WERI-Rb-1 (cell line): Measurements from ENCODE around the gene DLGAP4.

Experiments used
- DNase-seq: peaks from one replicate; pipeline ENCODE4 v3.0.0-alpha.2; 2020
- H3K27ac ChIP-seq: fragments of 250-450 bp; sonication (Bioruptor Pico); 2 replicates; pipeline ENCODE4 v1.5.1; 2020; ENCODE audit warnings: mild to moderate bottlenecking, moderate library complexity
- H3K27me3 ChIP-seq: fragments of 250-450 bp; sonication (Bioruptor Pico); 2 replicates; pipeline ENCODE4 v1.5.1; 2021; ENCODE audit warnings: mild to moderate bottlenecking, low read depth, moderate library complexity; ENCODE audit not compliant: insufficient read depth, severe bottlenecking
- H3K36me3 ChIP-seq: fragments of 250-450 bp; sonication (Bioruptor Pico); 2 replicates; pipeline ENCODE4 v1.5.1; 2020; ENCODE audit warnings: mild to moderate bottlenecking, moderate library complexity
- H3K4me3 ChIP-seq: 2 replicates; pipeline ENCODE4 v1.5.1; 2011; ENCODE audit warnings: low read depth, mild to moderate bottlenecking, control low read depth, low read length
- H3K9me3 ChIP-seq: fragments of 250-450 bp; sonication (Bioruptor Pico); 2 replicates; pipeline ENCODE4 v1.5.1; 2021; ENCODE audit warnings: mild to moderate bottlenecking, moderate library complexity; ENCODE audit not compliant: severe bottlenecking
- TF ChIP-seq, protein P1 (sequence below): IDR thresholded peaks from 2 replicates; pipeline ENCODE4 v1.5.1; 2011; ENCODE audit warnings: low read depth, mild to moderate bottlenecking, control low read depth, inconsistent platforms, low read length

DLGAP4 gene

DNA sequence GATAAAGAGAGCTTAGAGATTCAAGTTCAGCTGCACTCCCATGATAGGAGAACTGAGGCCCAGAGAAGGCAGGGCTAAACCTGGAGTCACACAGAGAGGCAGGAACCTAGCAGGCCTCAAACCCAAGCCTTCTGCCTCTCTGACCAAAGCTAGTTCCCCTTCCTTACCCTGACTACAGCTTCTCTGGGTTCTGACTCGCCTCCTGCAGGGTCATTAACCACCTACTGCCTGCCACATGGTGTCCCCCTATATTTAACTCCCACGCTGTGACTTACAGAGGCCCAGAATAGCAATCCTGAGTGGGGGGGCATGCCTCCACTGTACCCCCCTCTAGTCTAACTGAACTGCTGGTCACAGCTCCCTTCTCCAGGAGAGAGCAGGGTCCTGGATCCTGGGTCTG lies 84.1 kb downstream of the DLGAP4 start:
- Histone ChIP-seq H3K27ac (no peak overlapping the region), H3K4me3 (no peak overlapping the region), H3K36me3 (no peaks in the 10 kb centered on the region), H3K27me3 (no peaks in the 10 kb centered on the region), H3K9me3 (no peaks in the 10 kb centered on the region)
- no peak for DNase-seq
- TF ChIP-seq, protein P1, sequence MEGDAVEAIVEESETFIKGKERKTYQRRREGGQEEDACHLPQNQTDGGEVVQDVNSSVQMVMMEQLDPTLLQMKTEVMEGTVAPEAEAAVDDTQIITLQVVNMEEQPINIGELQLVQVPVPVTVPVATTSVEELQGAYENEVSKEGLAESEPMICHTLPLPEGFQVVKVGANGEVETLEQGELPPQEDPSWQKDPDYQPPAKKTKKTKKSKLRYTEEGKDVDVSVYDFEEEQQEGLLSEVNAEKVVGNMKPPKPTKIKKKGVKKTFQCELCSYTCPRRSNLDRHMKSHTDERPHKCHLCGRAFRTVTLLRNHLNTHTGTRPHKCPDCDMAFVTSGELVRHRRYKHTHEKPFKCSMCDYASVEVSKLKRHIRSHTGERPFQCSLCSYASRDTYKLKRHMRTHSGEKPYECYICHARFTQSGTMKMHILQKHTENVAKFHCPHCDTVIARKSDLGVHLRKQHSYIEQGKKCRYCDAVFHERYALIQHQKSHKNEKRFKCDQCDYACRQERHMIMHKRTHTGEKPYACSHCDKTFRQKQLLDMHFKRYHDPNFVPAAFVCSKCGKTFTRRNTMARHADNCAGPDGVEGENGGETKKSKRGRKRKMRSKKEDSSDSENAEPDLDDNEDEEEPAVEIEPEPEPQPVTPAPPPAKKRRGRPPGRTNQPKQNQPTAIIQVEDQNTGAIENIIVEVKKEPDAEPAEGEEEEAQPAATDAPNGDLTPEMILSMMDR, result no peak

DNA sequence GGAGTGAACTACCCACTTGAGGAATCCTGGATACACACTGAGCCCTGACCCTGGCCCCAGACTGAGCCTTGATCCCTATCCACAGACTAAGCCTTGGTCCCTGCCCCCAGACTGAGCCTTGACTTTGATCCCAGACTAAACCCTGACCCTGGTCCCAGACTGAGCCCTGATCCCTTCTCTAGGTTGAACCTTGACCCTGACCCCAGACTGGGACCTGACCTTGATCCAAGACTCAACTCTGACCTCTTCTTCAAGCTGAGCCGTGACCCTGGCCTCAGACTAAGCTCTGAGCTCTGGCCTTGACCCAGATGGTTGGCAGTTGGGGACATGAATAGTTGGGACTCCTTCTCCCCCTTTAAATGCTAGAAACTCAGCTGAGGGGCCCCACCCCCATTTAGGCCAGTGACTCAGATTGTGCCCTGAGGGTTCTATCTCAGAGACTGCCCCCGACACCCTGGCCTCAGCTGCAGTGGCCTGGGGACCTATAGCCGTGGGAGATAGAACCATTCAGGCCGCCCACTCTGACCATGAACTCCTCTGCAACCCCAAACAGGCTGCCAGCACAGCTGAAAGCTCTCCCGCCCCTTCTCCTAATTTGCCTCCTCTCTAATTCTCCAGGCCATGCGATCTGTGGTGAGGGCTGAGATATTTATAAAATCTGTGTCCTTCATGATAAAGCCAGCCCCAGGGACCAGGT lies 84.7 kb downstream of the DLGAP4 start:
- no peak overlapping the region for H3K4me3 ChIP-seq
- no peak overlapping the region for H3K27ac ChIP-seq
- H3K27me3 ChIP-seq, result no peaks in the 10 kb centered on the region
- H3K9me3 ChIP-seq, result no peaks in the 10 kb centered on the region
- TF ChIP-seq, protein P1, result no peak
- no peaks in the 10 kb centered on the region for H3K36me3 ChIP-seq
- DNase-seq, result no peak

DNA sequence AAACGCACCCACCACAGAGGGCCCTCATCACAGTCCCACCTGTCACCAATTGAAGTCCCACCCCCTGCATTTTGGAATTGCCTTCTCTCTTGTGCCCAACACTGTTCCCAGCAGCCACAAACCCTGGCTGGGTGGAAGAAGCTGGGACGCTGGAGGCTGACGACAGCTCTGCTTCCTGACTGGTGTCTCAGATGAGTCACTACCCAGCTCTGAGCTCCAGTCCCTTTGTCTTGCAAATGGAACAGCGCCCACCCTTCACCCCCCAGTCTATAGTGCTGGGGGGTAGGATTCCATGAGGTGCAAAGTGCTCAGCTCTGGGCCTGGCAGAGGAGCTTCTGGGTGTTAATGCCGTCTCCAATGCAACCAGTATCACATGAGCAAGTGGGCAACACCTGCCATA lies 85.3 kb downstream of the DLGAP4 start:
- H3K9me3 ChIP-seq, result no peaks in the 10 kb centered on the region
- no peak overlapping the region for H3K4me3 ChIP-seq
- no peaks in the 10 kb centered on the region for H3K27me3 ChIP-seq
- no peaks in the 10 kb centered on the region for H3K36me3 ChIP-seq
- TF ChIP-seq, protein P1, result no peak
- no peak for DNase-seq
- H3K27ac ChIP-seq, result no peak overlapping the region

DNA sequence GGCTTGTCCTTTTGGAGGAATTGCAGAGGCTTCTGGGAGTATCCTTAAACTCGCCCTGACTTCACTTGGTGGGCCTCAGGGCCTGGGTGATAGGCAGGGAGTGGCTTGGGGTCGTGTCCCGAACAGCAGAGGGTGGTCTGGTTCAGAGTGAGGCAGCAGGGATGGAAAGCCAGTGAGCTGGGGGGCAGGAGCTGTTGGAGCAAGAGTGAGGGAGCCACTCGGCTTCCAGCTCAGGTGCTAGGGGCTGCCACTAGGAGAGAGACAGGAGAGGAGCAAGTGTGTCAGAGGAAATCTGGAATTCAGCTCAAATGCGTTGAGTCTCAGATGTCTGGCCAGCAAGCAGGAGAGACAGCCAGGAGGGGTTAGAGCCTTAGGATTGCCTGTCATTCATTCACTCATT lies 85.8 kb downstream of the DLGAP4 start:
- no peak overlapping the region for H3K27ac ChIP-seq
- H3K36me3 ChIP-seq, result no peaks in the 10 kb centered on the region
- no peaks in the 10 kb centered on the region for H3K27me3 ChIP-seq
- no peak for DNase-seq
- no peaks in the 10 kb centered on the region for H3K9me3 ChIP-seq
- TF ChIP-seq, protein P1, result no peak
- H3K4me3 ChIP-seq, result no peak overlapping the region

DNA sequence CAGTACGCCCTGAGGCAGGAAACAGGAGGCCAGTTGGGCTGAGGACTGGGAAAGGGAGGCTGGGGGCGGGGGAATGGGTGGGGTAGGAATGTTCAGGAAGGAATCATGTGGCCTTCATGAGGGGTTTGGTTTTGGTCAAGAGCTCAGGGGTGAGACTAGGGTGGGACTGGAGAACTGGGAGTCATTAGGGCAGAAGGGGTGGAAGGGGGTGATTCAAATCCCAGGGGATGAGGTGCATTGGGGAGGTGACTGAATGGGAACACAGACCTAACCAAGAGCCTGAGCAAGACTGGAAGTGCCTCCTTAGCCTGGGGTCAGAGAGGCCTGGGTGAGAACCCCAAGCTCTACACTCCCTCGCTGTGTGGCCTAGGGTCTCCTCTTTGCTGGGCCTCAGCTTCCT lies 86.8 kb downstream of the DLGAP4 start:
- Histone ChIP-seq H3K9me3 (no peaks in the 10 kb centered on the region), H3K4me3 (no peak overlapping the region), H3K27ac (no peak overlapping the region), H3K36me3 (no peaks in the 10 kb centered on the region), H3K27me3 (no peaks in the 10 kb centered on the region)
- TF ChIP-seq, protein P1, result no peak
- no peak for DNase-seq

DNA sequence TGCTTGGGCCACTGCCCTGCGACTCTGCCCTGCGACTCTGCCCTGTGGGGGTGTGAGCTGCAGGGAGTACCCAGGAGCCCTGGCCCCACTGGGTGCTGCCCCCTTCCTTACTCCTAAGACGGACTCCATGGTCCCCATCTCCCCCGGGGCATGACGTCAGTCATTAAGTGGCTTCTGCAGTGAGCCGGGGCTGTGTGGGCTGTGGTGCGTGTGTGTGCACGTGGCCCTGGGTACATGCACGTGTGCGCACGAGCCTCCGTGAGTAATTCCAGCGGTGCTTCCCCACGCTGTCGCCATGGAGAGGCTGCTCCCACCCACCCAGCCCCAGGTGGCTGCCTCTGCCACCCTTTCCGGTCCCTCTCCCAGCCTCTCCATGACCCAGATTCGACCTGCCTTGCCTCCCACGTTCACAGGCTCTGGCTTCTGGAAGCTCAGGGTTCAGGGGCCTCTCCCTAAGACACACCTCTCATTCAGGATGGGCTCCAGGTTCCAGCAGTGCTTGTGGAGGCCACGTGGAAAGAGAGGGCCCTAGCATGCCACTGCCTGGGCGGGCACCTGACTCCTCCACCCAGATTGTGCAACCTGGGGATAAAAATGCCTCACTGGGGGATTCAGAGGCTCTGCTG lies 88.3 kb downstream of the DLGAP4 start:
- no peak for DNase-seq

More for the DNA sequence above, 88.3 kb downstream of the DLGAP4 start:
- no peaks in the 10 kb centered on the region for H3K36me3 ChIP-seq
- TF ChIP-seq, protein P1, result no peak
- H3K4me3 ChIP-seq, result no peak overlapping the region
- H3K27ac ChIP-seq, result no peak overlapping the region
- H3K9me3 ChIP-seq, result no peaks in the 10 kb centered on the region
- no peaks in the 10 kb centered on the region for H3K27me3 ChIP-seq
